Measurements from ENCODE around the gene SLC24A3.

- TF ChIP-seq IRX3 (CRISPR knock-in tag; IDR thresholded peaks at IDR 0.05; ENCODE audit: borderline replicate concordance, low read depth) (no peak), ZBTB33 (CRISPR knock-in tag; IDR thresholded peaks at IDR 0.05) (no peak), ASH2L (IDR thresholded peaks at IDR 0.05; ENCODE audit: insufficient read length, low read depth, low read length) (no peak), ZXDC (CRISPR knock-in tag; IDR thresholded peaks at IDR 0.05) (no peak), CAMTA2 (CRISPR knock-in tag; IDR thresholded peaks at IDR 0.05; ENCODE audit: borderline replicate concordance) (no peak), ZNF276 (CRISPR knock-in tag; IDR thresholded peaks at IDR 0.05; ENCODE audit: low read depth) (no peak), PRDM15 (CRISPR knock-in tag; IDR thresholded peaks at IDR 0.05) (no peak), ZNF274 (CRISPR knock-in tag; IDR thresholded peaks at IDR 0.05) (no peak), EHMT2 (IDR thresholded peaks at IDR 0.05; ENCODE audit: borderline replicate concordance, low read depth, low read length) (no peak), ZNF17 (CRISPR knock-in tag; IDR thresholded peaks at IDR 0.05) (no peak), CTCF (CRISPR knock-in tag; IDR thresholded peaks at IDR 0.05) (no peak), BHLHE40 (IDR thresholded peaks at IDR 0.05; ENCODE audit: low read length) (no peak), EP300 (IDR thresholded peaks at IDR 0.05; ENCODE audit: low read depth in 2 of 2, low read length in 2 of 2) (no peak), EP300 (CRISPR knock-in tag; IDR thresholded peaks at IDR 0.05; ENCODE audit: borderline replicate concordance) (no peak)
These were observed 293.6 kb downstream of the SLC24A3 start for GRCh38 chr20:19506021-19506420.
